ENCODE measurements around the gene CAMK2G.

DNA sequence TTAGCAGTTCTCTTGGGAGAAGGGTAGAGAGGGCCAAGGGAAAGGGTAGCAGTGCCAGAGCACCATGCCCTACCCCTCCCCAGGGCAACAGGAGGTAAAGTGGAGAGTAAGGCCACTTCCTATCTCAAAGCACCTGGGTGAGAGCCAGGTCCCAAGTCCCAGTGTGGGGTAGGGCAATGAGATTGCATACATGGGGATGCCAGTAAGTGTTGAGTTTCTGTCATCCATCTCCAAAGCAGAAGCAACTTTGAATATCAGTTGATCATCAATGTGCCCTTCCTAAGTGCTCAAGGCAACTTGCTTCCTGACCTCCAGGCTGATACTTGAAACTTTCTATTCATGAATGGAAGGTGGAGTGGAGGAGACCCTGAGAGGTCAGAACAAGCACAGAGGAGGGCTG, 2.2 kb upstream of the CAMK2G start:
- TF ChIP-seq, protein P1, sequence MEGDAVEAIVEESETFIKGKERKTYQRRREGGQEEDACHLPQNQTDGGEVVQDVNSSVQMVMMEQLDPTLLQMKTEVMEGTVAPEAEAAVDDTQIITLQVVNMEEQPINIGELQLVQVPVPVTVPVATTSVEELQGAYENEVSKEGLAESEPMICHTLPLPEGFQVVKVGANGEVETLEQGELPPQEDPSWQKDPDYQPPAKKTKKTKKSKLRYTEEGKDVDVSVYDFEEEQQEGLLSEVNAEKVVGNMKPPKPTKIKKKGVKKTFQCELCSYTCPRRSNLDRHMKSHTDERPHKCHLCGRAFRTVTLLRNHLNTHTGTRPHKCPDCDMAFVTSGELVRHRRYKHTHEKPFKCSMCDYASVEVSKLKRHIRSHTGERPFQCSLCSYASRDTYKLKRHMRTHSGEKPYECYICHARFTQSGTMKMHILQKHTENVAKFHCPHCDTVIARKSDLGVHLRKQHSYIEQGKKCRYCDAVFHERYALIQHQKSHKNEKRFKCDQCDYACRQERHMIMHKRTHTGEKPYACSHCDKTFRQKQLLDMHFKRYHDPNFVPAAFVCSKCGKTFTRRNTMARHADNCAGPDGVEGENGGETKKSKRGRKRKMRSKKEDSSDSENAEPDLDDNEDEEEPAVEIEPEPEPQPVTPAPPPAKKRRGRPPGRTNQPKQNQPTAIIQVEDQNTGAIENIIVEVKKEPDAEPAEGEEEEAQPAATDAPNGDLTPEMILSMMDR (IDR thresholded peaks at IDR 0.05): no peak
- no peak for TF ChIP-seq POLR2AphosphoS5 (IDR thresholded peaks at IDR 0.05)
